T1000 (cell line): ENCODE results near the gene ADAMTS12.
"Not testable (repeated sequence)": the region's sequence is repeated elsewhere in the genome, so short reads cannot be mapped to it uniquely, and the experiment has no call there.

Experiments used
- DNase-seq: peaks from one replicate; lab custom pipeline; 2025; ENCODE audit warnings: mixed read lengths; lab: John Stamatoyannopoulos, UW

The ADAMTS12 gene

GRCh38 chr5:33891788-33892619 is at the start of gene ADAMTS12:
Gene ADAMTS12 (minus strand): TSS chr5:33891990. CDS start chr5:33891856, 134 bp downstream.
- DNase-seq: peak; percentile 57

- DNase-seq: no peak
Observed at GRCh38 chr5:33941090-33941489, 49.3 kb upstream of the ADAMTS12 start.

GRCh38 chr5:33939556-33940262 is 47.9 kb upstream of the ADAMTS12 start:
- DNase-seq: no peak

GRCh38 chr5:33938881-33939280 is 47.1 kb upstream of the ADAMTS12 start:
- no peak for DNase-seq

GRCh38 chr5:33938507-33938796 is 46.7 kb upstream of the ADAMTS12 start:
- no peak for DNase-seq

GRCh38 chr5:33937707-33938506 is 46.1 kb upstream of the ADAMTS12 start:
- no peak for DNase-seq

GRCh38 chr5:33937017-33937706 is 45.4 kb upstream of the ADAMTS12 start:
- DNase-seq: no peak

- no peak for DNase-seq
Observed at GRCh38 chr5:33936381-33937016, 44.7 kb upstream of the ADAMTS12 start, which contains the start of gene RXFP3. Gene RXFP3 (plus strand): TSS chr5:33936386. CDS start chr5:33936741, 355 bp downstream.

GRCh38 chr5:33936004-33936380 is 44.2 kb upstream of the ADAMTS12 start:
- peak; percentile 82 for DNase-seq

- no peak for DNase-seq
Observed at GRCh38 chr5:33934176-33934575, 42.4 kb upstream of the ADAMTS12 start.

GRCh38 chr5:33933723-33934169 is 42.0 kb upstream of the ADAMTS12 start:
- DNase-seq: no peak

GRCh38 chr5:33931136-33931535 is 39.3 kb upstream of the ADAMTS12 start:
- DNase-seq: no peak

- DNase-seq: no peak
Observed at GRCh38 chr5:33929925-33930690, 38.3 kb upstream of the ADAMTS12 start.

GRCh38 chr5:33928283-33928682 is 36.5 kb upstream of the ADAMTS12 start:
- no peak for DNase-seq

GRCh38 chr5:33927685-33928084 is 35.9 kb upstream of the ADAMTS12 start:
- DNase-seq: no peak

GRCh38 chr5:33925278-33925677 is 33.5 kb upstream of the ADAMTS12 start:
- no peak for DNase-seq

GRCh38 chr5:33921002-33921401 is 29.2 kb upstream of the ADAMTS12 start:
- no peak for DNase-seq

- DNase-seq: not testable (repeated sequence)
Observed at GRCh38 chr5:33914844-33915243, 23.1 kb upstream of the ADAMTS12 start.

- not testable (repeated sequence) for DNase-seq
Observed at GRCh38 chr5:33906248-33906647, 14.5 kb upstream of the ADAMTS12 start.

- no peak for DNase-seq
Observed at GRCh38 chr5:33905381-33905780, 13.6 kb upstream of the ADAMTS12 start.

- DNase-seq: no peak
Observed at GRCh38 chr5:33903118-33903517, 11.3 kb upstream of the ADAMTS12 start.
